ENCODE data around the gene ASIC1. TPM values are rescaled to one million over a fixed set of nuclear protein-coding genes. Genes with fewer than 3 reads are reported as not detected.
A peak's percentile ranks its signal among the peaks of the same experiment; 100 is the strongest.

The ASIC1 gene
- total and polyA plus RNA-seq, 2 of the 4 experiments (the other 2 are of a cell fraction), result 1.6 to 9.9 TPM

DNA sequence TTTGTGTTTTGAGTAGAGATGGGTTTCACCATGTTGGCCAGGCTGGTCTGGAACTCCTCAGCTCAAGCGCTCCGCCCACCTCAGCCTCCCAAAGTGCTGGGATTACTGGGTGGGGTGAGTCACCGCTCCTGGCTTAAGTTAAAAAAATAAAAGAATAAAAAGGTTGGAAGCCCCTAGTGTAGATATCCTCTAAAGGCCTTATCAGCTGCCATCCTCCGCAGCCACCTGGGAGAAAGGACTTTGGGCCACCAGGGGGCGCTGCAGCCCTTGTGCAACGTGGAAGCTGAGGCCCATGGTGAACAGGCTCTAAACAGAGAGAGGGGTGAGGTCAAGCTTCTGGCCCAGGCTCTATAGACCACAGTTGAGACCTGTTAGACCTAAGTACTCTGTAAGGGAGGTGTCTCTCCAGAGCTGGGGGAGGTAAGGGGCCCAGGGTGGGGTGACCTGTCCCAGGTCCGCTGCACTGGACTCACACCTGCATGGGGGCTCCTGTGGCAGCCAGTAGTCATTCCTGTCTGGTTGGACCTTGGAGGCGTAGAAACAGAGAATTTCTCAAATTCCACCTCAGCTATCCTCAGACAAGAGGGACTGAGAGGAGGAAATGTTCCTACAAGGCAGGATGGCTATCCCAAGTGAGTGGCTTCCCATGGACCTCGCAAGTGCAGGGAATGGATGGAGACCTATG, 18.1 kb upstream of the ASIC1 start:
- no peak overlapping the region for H2BK5ac ChIP-seq (ENCODE audit: low read depth, low read length, poor library complexity, severe bottlenecking)
- CTCF ChIA-PET, result interaction anchor here (0.8 to 2.1 kb wide), 11 partner anchors 9 to 72 kb away, joined by 3 to 12 read pairs (median 5); no protein-coding TSS in a partner anchor
- intact Hi-C loops (cut with micrococcal nuclease), result no loop called here

More for the DNA sequence above, 18.1 kb upstream of the ASIC1 start:
- H3K9ac ChIP-seq (ENCODE audit: low read depth, low read length), result no peak overlapping the region
- DNase-seq (peak; percentile 78), ATAC-seq (ENCODE audit: low read depth) (peak; percentile 92)
- dilution Hi-C loops (cut with HindIII; ENCODE audit: low sequenced_read_pairs, unreplicated experiment) (no loop called here), in situ Hi-C loops (cut with MboI; ENCODE audit: low sequenced_read_pairs) (no loop called here)
- H2BK20ac ChIP-seq (ENCODE audit: low read depth, low read length), result no peak overlapping the region
- no peak overlapping the region for H3K18ac ChIP-seq (ENCODE audit: low read depth, low read length)
- H3K9me1 ChIP-seq (ENCODE audit: insufficient read depth, low read length), result no peaks in the 10 kb centered on the region; the same call in 1 of the 2 replicates
- H2BK120ac ChIP-seq (ENCODE audit: low read depth, low read length), result no peak overlapping the region
- H3K4me3 ChIP-seq (ENCODE audit: insufficient read depth, low read depth, low read length), result no peak overlapping the region
- peak overlapping the region; percentile 56 for H2AK9ac ChIP-seq (replicated peaks; ENCODE audit: low read depth, low read length, poor library complexity)
- POLR2A ChIA-PET (ENCODE audit: unreplicated experiment), result no interaction called here
- no peak overlapping the region; the same call in 1 of the 2 replicates for H2AK5ac ChIP-seq (ENCODE audit: low read depth, low read length)
- no peak overlapping the region for H3K56ac ChIP-seq (ENCODE audit: extremely low read depth, insufficient read depth, low read length)
- H4K91ac ChIP-seq (ENCODE audit: insufficient read depth, low read depth, low read length), result no peak overlapping the region
- H4K8ac ChIP-seq (ENCODE audit: low read depth in 2 of 2, low read length in 2 of 2), result no peak overlapping the region
- peaks cover 13% of the 10 kb centered on the region for H3K27me3 ChIP-seq (ENCODE audit: control insufficient read depth, insufficient read depth, low read length)
- peak; percentile 70 for TF ChIP-seq RAD21 (IDR thresholded peaks at IDR 0.05; ENCODE audit: low read length)
- TF ChIP-seq CHD1 (IDR thresholded peaks at IDR 0.05; ENCODE audit: low read depth, low read length), result no peak
- peak; percentile 57; the same call in 1 of the 2 replicates for TF ChIP-seq CEBPB (IDR thresholded peaks at IDR 0.05; ENCODE audit: low read depth, low read length)
- 0 out of 2 replicates have a peak, but pooled peaks have one; percentile 4 for TF ChIP-seq USF2 (IDR thresholded peaks at IDR 0.05; ENCODE audit: low read depth, low read length)
- TF ChIP-seq CTCF (conservative IDR thresholded peaks at IDR 0.05; ENCODE audit: low read depth, low read length), result peak; percentile 83
- peak; percentile 15; the same call in 1 of the 2 replicates for TF ChIP-seq FOS (IDR thresholded peaks at IDR 0.05; ENCODE audit: low read depth, low read length)
- no peak for TF ChIP-seq MAFK (IDR thresholded peaks at IDR 0.05; ENCODE audit: low read depth, low read length)
- peak; percentile 77 for TF ChIP-seq SMC3 (IDR thresholded peaks at IDR 0.05; ENCODE audit: low read depth, low read length)
- no peak for TF ChIP-seq BHLHE40 (IDR thresholded peaks at IDR 0.05; ENCODE audit: low read depth, low read length)
- TF ChIP-seq RCOR1 (IDR thresholded peaks at IDR 0.05; ENCODE audit: insufficient replicate concordance, low read length), result no peak
- no peak for TF ChIP-seq NFE2L2 (IDR thresholded peaks at IDR 0.05; ENCODE audit: low read depth, low read length)
- H3K23ac ChIP-seq (ENCODE audit: low read depth, low read length), result no peak overlapping the region
- no peaks in the 10 kb centered on the region for H3K36me3 ChIP-seq (ENCODE audit: control insufficient read depth, insufficient read depth, low read length)
- H3K79me1 ChIP-seq (ENCODE audit: low read depth in 1 of 2, low read length in 2 of 2), result no peaks in the 10 kb centered on the region
- H3K4ac ChIP-seq (ENCODE audit: low read depth, low read length), result no peak overlapping the region; the same call in 1 of the 2 replicates
- H3K4me1 ChIP-seq (ENCODE audit: control insufficient read depth, insufficient read depth, low read length), result no peaks in the 10 kb centered on the region
- no peak overlapping the region for H2BK15ac ChIP-seq (ENCODE audit: low read depth, low read length)
- H3K4me2 ChIP-seq (ENCODE audit: low read depth, low read length), result no peak overlapping the region
- 60% methylated on average over 1 of the region's 9 CpGs; no CpG with 5 or more reads in 1 of the 2 experiments for WGBS, 2 experiments (ENCODE audit: extremely low coverage in 2 of 2, insufficient read length in 1 of 2)
- no peak overlapping the region for H3K14ac ChIP-seq (replicated peaks; ENCODE audit: low read depth, low read length)
- no TSS peak for BruUV-seq (replicated peaks)
- no peak overlapping the region for H3K27ac ChIP-seq (ENCODE audit: insufficient read depth, low read length)
- no peaks in the 10 kb centered on the region for H3K9me3 ChIP-seq (ENCODE audit: control insufficient read depth, insufficient read depth, low read length)
- no peaks in the 10 kb centered on the region for H4K20me1 ChIP-seq (ENCODE audit: insufficient read depth, low read length)
- H2AFZ ChIP-seq (replicated peaks; ENCODE audit: low read length, poor library complexity), result peak overlapping the region; percentile 74
- H4K5ac ChIP-seq (ENCODE audit: low read depth, low read length), result no peak overlapping the region

Measured in IMR-90 (cell line).